HEK293 (cell line): Measurements from ENCODE around the gene NOTCH3.

Experiments used
- GLI4 ChIP-seq: fragments of 450-650 bp; formaldehyde crosslinking; IDR thresholded peaks from 2 replicates; pipeline ENCODE4 v1.5.1; 2016; ENCODE audit warnings: missing biosample characterization, missing genetic modification characterization
- GLIS2 ChIP-seq: fragments of 450-650 bp; formaldehyde crosslinking; IDR thresholded peaks from 2 replicates; pipeline ENCODE4 v1.5.1; 2016; ENCODE audit warnings: missing biosample characterization, missing genetic modification characterization
- OSR2 ChIP-seq: fragments of 450-650 bp; formaldehyde crosslinking; IDR thresholded peaks from 2 replicates; pipeline ENCODE4 v1.5.1; 2016; ENCODE audit warnings: missing biosample characterization, missing genetic modification characterization
- PRDM10 ChIP-seq: fragments of 450-650 bp; formaldehyde crosslinking; IDR thresholded peaks from 2 replicates; pipeline ENCODE4 v1.5.1; 2016; ENCODE audit warnings: missing biosample characterization, missing genetic modification characterization
- ZBTB10 ChIP-seq: fragments of 450-650 bp; formaldehyde crosslinking; IDR thresholded peaks from 2 replicates; pipeline ENCODE4 v1.5.1; 2016; ENCODE audit warnings: missing biosample characterization, missing genetic modification characterization
- ZBTB6 ChIP-seq: fragments of 450-650 bp; formaldehyde crosslinking; IDR thresholded peaks from 2 replicates; pipeline ENCODE4 v1.5.1; 2017; ENCODE audit warnings: missing biosample characterization, missing genetic modification characterization
- ZNF148 ChIP-seq: fragments of 450-650 bp; formaldehyde crosslinking; IDR thresholded peaks from 2 replicates; pipeline ENCODE4 v1.5.0; 2017; ENCODE audit warnings: missing biosample characterization, missing genetic modification characterization, borderline replicate concordance
- ZNF26 ChIP-seq: fragments of 450-650 bp; formaldehyde crosslinking; IDR thresholded peaks from 2 replicates; pipeline ENCODE4 v1.5.1; 2016; ENCODE audit warnings: missing biosample characterization, missing genetic modification characterization
- ZNF280D ChIP-seq: fragments of 450-650 bp; formaldehyde crosslinking; IDR thresholded peaks from 2 replicates; pipeline ENCODE4 v1.5.1; 2016; ENCODE audit warnings: missing biosample characterization, missing genetic modification characterization
- ZNF391 ChIP-seq: fragments of 450-650 bp; formaldehyde crosslinking; IDR thresholded peaks from 2 replicates; pipeline ENCODE4 v1.5.1; 2016; ENCODE audit warnings: low read depth, missing biosample characterization, missing genetic modification characterization, borderline replicate concordance
- ZNF394 ChIP-seq: fragments of 450-650 bp; formaldehyde crosslinking; IDR thresholded peaks from 2 replicates; pipeline ENCODE4 v1.5.1; 2016; ENCODE audit warnings: missing biosample characterization, missing genetic modification characterization, mild to moderate bottlenecking, moderate library complexity, borderline replicate concordance
- ZNF561 ChIP-seq: fragments of 450-650 bp; IDR thresholded peaks from 2 replicates; pipeline ENCODE4 v1.5.1; 2018; ENCODE audit warnings: missing biosample characterization, missing genetic modification characterization, borderline replicate concordance
- ZNF623 ChIP-seq: fragments of 450-650 bp; formaldehyde crosslinking; IDR thresholded peaks from 2 replicates; pipeline ENCODE4 v1.5.1; 2016; ENCODE audit warnings: missing biosample characterization, missing genetic modification characterization
- ZNF629 ChIP-seq: fragments of 450-650 bp; formaldehyde crosslinking; IDR thresholded peaks from 2 replicates; pipeline ENCODE4 v1.5.1; 2017; ENCODE audit warnings: missing biosample characterization, missing genetic modification characterization
- ZSCAN18 ChIP-seq: fragments of 450-650 bp; formaldehyde crosslinking; IDR thresholded peaks from 2 replicates; pipeline ENCODE4 v1.5.1; 2016; ENCODE audit warnings: missing biosample characterization, missing genetic modification characterization
- ZSCAN5A ChIP-seq: fragments of 450-650 bp; formaldehyde crosslinking; IDR thresholded peaks from 2 replicates; pipeline ENCODE4 v1.5.1; 2016; ENCODE audit warnings: missing biosample characterization, missing genetic modification characterization
- ZXDB ChIP-seq: fragments of 450-650 bp; formaldehyde crosslinking; IDR thresholded peaks from 2 replicates; pipeline ENCODE4 v1.5.1; 2016; ENCODE audit warnings: missing biosample characterization, missing genetic modification characterization

Gene NOTCH3

GRCh38 chr19:15125232-15126067, 75.3 kb downstream of the NOTCH3 start (continued):
- TF ChIP-seq ZNF148 (tag by site-specific recombination) (no peak), GLI4 (tag by site-specific recombination) (peak; percentile 64; the same call in 1 of the 2 replicates), ZNF629 (tag by site-specific recombination) (peak; percentile 83), ZNF394 (tag by site-specific recombination) (peak; percentile 38; the same call in 1 of the 2 replicates), ZNF26 (tag by site-specific recombination) (no peak), ZXDB (tag by site-specific recombination) (peak; percentile 97), ZNF280D (tag by site-specific recombination) (0 out of 2 replicates have a peak, but pooled peaks have one; percentile 26), PRDM10 (tag by site-specific recombination) (peak; percentile 80), ZNF623 (tag by site-specific recombination) (no peak), GLIS2 (tag by site-specific recombination) (peak; percentile 92), ZSCAN5A (tag by site-specific recombination) (peak; percentile 90; the same call in 1 of the 2 replicates), ZBTB10 (tag by site-specific recombination) (peak; percentile 98), OSR2 (tag by site-specific recombination) (peak; percentile 20; the same call in 1 of the 2 replicates), ZSCAN18 (0 out of 2 replicates have a peak, but pooled peaks have one; percentile 41), ZBTB6 (tag by site-specific recombination) (0 out of 2 replicates have a peak, but pooled peaks have one; percentile 20), ZNF561 (tag by site-specific recombination) (peak; percentile 87), ZNF391 (tag by site-specific recombination) (peak; percentile 29; the same call in 1 of the 2 replicates)
